ENCODE results near the gene DNER. TPM values are rescaled to one million over a fixed set of nuclear protein-coding genes. Genes with fewer than 3 reads are reported as not detected.

Gene DNER
- total RNA-seq, 1 donor from 2014 or later, result 4.1 TPM

DNA sequence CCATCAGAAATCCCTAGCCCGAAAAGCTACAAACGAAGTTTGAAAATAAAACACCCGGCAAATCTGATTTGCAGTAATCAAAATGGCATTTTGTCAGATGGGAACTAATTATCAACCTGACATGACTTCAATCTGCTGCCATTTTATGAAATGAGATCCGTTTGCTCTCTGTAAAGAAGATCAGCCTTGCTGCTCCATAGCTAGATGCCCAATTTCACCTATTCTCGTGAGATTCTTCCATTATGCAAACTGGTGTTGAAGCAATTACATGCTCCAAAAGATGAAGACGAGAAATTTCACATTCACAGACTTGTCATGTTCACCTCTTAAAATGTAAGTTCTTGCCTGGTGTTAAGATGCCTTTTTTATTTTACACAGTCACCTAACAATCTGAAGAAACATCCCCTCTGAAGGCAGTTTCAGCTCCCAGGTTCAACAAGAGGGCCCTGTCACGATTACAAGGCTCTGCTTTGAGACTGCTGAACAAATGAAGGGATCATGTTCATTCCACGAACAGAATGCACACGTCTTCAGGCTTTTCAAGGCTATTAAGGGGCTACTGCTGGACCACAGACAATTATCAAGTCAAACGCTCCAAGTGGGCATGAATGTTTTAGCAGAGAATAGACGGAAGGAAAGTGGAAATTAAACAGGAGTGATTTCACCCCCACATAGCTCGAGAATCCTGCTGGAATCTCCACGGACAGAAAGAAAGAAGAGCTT, 270.6 kb downstream of the DNER start:
- DNase-seq (ENCODE audit: low spot score), result no peak

DNA sequence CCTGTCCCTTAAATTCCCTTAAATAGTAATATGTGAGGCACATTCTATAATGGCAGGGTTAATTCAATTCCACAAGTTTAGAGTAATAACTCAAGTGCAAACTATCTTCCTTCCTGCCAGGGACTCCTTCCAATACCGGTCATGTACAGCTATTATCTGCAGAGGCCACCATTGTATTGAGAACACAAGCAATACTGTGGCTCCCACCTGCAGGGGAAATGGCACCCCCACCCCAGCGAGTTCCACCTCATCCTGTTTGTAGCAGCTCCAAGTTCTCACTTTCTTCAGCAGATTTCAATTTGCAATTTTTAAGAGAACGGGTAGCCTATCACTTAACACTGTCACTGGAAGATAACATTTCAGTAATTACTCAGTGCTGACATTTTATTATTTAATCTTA, 271.2 kb downstream of the DNER start:
- no peak for DNase-seq (ENCODE audit: low spot score)

DNA sequence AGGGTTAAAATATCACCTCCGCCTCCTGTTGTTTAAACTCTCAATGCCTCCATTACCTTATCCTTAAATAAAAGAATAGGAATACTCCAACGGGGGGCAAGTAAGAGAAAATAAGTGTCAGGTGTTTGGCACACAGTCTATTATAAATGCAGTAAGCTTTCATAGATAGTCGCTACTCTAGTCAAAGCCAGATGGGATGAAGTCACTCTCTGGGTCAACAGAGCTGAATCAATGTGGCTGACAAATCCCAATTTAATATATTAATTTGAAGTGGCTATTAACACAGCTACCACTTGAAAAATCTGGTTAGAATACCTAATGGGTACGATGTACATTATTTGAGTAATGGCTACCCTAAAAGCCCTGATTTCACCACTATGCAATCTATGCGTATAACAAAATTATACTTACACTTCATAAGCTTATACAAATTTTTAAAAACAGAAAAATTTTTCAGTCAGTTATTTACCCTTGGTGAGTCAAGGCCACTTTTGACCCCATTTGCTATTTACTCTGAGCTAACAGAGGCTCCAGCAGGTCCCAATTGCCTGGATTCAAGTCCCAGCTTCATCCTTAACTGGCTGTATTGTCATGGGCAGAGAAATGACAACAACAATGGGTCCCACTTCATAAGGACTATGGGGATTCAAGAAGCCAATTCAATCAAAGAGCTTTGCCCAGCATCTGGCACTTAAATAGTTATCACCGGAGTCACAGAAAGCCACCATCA, 275.8 kb downstream of the DNER start:
- DNase-seq (ENCODE audit: low spot score), result no peak

DNA sequence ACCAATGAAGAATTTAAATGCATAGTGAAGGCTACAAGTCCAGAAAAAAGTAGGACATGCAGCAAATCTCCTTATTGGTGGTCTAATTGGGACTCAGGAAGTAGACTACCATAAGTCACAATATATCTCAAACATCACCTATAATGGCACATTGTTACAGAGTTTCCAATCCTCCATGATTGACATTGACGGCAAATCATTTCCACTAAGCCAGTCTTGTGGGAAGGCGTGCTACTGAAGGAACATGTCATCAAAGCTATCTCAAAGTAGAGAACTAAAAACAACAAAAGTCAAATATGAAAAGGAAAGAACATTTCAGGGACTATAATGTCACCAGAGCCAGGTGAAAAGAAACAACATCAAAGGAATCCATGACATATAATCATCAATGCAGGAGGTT, 276.9 kb downstream of the DNER start:
- no peak for DNase-seq (ENCODE audit: low spot score)

DNA sequence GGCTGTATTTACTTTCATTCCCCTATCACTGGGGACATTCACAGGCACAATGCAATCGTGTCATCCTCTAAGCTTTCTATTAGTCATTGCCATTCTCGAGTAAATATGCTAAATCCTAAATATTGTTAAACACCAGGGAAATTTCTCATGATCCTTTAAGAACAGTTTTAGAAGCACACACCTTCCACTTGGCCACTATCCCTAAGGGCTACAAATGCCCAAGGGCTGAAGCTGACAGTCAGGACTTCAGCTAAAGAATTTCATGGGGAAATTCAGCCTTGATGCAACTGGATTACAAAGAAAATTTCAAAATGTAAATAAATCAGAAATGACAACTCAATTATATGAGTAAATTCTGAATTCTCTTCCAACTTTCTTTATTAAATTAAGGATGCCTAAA, 280.2 kb downstream of the DNER start:
- no peak for DNase-seq (ENCODE audit: low spot score)

DNA sequence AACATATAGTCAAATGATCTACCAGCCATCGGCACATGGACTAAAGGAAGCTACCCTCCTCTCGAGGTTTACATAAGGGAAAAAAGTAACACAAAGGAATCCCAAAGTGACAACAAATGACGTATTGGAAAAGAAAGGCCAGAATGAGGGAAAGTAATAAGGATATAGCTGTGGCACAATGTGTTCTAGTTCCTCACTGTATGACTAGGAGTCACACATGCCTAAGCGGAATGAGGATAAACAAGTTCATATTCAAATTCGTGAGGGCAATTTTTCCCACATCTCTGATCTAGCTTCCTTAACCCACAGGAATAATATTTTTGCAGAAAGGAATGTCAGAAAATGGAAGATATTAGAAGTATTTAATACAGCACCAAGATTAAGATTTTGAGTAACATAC, 281.0 kb downstream of the DNER start:
- DNase-seq (ENCODE audit: low spot score), result no peak

DNA sequence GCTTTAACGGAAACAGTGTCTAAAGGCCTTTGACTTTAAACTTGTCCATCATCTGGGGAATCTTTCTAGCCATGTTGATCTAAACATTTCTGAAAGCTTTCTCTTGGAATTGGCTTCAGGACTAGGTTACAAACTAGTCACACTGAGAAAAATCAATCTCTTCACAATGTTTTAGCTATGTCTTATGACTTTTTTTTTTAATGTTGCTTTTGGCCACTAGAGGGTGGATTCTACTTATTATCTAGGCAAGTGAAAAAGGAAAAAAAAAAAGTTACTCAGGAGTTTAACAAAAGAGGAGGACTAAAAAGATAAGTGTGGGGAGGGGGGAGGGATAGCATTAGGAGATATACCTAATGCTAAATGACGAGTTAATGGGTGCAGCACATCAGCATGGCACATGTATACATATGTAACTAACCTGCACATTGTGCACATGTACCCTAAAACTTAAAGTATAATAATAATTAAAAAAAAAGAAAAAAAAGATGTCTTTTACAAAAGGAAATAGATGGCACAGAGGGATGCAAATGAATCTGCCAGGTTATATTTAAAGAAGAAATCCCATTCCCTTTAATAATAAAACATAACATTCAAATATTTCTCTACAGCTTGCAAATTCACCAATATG, 282.9 kb downstream of the DNER start:
- peak; percentile 63 for DNase-seq (ENCODE audit: low spot score)

DNA sequence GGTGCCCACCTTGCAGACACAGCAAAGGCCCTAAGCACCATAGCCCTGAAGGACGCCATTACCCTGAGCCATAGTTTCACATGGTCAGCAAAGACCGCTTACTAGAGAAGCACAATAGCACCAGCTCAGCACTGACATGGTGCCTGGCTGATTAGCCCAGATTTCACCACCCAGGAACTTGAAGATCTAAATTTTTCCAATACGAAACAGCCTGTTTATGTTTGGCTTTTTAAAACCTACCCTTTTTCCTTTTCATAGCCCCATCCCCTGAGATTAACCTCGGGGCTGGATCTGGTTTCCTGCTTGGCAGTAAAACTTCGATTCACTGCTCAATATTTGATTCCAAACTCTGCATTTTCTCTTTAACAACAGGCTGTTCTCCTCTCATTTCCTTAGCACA, 284.8 kb downstream of the DNER start:
- DNase-seq (ENCODE audit: low spot score), result no peak

DNA sequence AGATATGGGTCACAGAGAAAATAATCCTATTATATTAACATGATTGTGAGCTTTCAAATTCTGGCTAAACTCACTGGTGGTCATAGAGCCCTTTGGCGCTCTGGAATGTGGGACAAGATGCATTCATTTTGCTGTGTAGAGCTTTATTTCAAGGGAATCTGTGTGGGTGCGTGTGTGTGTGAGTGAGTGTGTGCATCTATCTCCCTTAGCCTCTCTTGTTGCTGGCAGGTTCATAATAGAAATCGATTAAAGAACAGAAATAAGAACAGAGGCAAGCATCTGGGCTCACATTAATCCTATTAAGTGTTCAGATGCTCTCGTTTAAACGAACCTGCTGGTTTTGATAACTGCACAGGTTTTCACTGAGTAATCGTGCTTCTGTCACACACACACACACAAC, 287.9 kb downstream of the DNER start:
- DNase-seq (ENCODE audit: low spot score), result no peak

DNA sequence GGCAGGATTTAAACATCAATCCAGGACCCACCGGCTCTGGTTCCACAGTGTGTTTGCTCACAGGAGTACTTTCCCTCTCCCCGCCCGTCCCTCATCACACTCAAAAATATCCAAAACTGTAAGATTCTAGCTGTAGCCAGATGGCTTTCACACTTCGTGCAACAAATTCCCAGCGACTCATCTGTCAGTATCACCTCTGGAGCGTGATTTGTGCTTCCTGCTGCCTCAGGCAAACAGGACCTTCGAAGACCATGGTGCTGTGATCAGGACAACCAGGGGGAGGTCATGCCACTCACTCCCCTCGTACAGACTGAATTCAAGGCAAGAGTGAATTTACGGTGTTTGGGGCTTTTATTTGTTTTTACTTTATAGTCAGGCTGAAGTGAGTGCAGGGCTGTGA, 288.8 kb downstream of the DNER start:
- DNase-seq (ENCODE audit: low spot score), result no peak

DNA sequence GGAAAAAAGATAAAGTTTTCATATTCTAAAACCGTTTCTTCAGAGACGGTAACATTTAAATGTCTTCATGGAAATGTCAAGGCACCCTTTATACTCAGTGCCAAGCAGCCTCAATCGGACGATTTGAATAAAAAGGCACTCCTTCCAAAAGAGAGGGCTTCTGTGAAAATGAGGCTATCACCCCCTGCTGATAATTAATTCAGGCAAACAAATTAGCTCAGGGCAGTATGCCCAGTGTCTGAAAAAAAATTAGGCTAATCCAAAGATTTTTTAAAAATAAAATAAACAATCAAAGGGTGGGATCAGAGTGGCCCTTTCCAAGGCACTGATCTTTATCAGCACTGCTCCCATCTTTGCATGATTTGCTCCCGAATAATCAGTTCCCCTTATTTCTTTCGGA, 292.3 kb downstream of the DNER start:
- no peak for DNase-seq (ENCODE audit: low spot score)

DNA sequence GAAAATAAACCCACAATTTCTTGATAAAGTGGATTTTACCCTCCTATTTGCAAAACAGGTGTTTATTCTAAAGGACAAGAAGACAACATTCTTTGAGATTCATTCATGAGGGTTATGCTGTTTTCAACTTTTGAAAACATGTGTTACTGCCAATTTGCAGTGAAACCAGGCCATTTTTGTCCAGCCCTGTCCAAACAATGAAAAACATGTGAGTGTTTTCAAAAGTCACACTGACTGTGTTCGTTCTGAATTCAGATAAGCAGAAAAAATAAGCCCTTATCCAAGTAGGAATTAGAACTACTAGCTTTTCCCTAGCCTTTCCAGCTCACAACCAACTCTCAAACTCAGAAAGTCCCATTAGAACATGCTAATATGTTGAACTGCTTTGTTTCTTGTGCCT, 295.2 kb downstream of the DNER start:
- no peak for DNase-seq (ENCODE audit: low spot score)

DNA sequence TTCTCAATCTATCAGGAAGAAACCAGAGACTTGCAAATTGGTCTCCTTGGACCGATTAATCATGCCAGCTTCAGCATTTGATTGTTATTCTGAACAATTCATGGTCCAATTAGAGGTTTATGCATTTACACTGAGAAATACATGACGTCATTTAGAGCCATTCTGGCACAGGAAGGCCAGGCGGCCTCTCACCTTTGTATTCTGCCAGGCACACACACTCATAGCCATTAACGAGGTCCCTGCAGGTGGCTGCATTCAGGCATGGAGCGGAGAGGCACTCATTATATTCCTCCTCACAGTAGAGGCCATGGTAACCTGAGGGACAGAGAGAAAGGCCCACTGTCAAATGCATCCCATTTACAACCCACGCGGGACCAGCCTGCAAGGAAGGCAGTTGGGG, 296.4 kb downstream of the DNER start:
- DNase-seq (ENCODE audit: low spot score), result no peak

DNA sequence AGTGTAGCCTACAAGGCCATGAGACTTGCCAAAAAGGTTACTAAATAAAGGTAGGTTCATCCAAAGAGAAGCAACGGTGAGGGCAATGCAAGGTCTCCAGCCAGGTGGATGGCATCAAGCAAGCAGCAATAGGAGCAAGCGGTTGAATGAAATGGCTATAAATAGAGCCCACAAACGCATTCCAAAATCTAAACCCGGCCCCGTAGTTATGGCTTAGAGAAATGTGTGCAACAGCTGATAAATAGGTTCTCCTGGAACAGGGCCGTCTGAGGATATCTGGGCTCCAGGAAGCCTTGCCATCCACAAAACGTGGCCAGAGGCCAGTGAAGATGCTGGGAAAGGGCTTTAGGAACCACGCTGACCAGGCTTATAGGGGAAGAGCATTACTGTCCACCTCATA, 297.2 kb downstream of the DNER start:
- peak; percentile 8 for DNase-seq (ENCODE audit: low spot score)

DNA sequence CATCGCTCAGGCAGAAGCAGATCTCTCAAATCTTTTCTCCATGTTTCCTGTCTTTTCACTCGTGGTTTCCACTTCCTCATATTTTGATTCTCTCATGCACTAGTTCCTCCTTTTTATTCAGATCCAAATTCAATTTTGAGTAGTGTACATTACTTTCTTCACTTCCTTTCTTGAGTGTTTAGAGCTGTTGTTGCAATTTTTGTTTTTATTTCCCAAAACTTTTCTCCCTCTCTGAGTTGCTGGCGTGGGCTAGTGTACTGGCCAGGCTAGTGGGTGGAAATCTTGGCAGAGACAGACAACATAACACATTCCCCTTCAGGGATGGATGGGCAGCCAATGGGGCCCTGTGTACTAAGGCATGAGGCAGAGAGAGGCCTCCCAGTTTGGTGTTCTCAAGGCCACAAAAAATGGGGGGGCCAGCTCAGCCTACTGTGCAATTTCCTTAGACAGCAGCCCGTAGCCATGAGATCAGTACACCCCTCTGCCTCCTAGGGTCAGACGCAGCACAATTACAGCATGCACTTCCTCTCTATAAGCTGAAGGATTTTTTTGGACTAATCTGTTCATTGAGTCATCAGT, 298.1 kb downstream of the DNER start:
- DNase-seq (ENCODE audit: low spot score), result peak; percentile 35

DNA sequence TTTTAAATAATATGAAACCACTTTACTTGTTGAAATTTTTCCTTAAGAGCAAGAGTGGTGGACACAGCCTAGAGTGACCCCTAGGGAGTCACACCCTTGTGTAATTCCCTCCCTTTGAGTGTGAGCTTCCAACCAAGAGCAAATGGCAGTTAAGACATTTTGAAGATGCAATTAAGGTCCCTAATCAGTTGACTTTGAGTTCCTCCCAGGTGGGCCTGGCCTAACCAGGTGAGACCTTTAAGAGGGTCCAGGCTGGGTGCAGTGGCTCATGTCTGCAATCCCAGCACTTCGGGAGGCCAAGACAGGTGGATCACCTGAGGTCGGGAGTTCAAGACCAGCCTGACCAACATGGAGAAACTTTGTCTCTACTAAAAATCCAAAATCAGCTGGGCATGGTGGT, 299.7 kb downstream of the DNER start:
- no peak for DNase-seq (ENCODE audit: low spot score)

DNA sequence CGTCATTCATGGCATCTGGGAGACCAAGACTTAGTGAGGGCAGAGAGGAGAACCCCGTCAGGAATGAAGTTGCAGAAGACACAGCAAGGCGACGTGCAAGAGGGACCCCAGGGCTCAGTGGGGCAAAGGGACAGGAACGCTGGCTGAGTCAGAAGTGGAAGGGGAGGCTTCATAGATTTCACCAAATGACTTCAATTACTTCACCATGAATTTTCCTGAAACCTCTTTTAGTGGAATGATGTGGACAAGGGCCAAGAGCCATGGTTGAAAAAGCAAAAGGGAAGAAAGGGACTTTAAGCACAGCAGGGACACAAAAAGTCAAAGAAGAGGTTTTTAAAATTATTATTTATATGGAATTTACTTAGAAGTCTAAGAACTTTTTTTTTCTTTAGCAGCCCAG, 301.7 kb downstream of the DNER start:
- no peak for DNase-seq (ENCODE audit: low spot score)

DNA sequence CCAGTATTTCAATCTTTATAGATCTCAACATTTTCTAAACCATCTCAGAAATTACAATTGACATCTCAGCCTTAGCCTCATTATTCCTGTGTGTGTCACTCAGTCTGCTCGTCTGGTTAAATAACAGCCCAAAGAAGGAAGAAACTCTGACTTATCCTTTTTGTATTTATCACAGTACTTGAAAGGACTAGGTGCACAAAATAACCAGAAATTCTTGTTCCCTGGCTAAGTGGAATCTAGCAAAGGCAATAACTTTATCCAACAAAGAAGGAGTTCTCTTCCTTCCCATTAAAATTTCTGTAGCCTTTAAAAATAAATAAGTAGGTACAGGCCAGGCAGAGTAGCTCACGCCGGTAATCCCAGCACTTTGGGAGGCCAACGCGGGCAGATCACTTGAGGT, 303.4 kb downstream of the DNER start:
- DNase-seq (ENCODE audit: low spot score), result no peak

DNA sequence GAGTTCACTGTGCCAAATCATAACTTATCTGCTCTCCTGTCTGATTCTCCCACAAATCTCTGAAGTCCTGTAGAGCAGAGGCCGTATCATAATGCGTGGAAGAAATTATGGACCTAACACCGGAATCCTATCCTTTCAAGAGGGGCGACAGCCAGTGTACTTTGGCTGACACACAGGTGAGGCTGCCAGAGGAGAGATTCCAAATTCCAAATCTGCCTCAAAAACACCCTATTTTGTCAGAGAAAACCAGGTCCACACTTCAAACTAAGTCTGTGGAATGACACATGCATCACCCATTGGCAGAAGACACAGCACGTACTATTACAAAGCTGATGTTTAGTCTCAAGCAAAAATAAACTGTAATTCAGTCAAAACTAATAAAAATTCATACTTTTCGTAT, 304.1 kb downstream of the DNER start:
- no peak for DNase-seq (ENCODE audit: low spot score)

DNA sequence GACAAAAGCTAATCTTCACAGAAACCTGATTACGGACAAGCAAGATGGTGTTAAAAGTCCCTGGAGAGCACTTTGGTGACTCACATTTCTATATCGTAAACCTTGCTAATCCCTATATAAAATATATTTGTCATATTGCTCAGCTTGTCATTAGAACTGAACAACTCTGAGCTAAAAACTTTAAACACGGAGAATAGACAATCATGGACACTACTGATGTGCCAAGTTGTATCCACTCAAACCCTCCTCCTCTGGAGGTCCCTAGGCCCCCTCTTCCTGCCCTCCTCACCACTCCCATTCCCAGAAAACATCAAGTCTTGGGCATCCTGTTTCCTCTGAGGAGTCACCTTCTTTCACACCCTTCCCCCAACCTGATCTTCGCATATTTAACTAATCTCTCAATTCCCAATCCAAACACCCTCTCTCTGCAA, 304.6 kb downstream of the DNER start:
- DNase-seq (ENCODE audit: low spot score), result no peak

DNA sequence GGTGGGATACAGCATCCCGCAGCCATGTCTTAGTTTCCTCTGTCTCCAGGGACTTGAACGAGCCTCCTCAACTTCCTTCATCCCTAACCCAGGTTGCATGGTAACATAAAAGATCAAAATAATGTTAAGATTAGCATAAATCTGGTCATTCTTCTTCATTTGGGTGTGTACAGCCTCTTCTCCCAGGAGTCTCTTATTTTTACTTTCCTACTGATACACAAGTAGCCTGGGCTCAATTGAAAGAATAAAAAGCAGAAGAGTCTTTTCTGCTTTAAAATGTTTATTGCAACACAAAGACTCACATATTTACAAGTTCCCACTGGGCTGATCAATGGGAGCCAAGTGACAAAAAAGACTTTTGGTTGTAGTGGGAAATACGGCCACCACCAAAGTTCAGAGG, 305.4 kb downstream of the DNER start:
- no peak for DNase-seq (ENCODE audit: low spot score)

DNA sequence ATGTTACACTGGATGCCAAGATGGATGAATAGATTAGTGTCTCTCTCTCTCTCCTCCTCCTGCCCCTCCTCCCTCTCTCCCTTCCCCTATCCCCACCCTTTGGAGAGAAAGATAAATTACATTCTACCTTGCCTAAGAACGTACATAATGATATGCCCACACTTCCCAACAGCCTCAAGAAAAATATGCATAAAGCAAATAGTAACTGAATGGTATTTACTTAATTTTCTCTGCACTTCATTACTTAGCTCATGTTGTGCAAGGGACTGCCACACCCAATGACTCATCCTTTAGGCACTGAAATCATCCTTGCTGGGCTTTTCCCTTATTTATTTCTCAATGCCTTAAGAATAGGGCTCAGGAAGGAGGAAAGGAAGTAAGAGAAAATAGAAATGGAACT, 306.0 kb downstream of the DNER start:
- DNase-seq (ENCODE audit: low spot score), result peak; percentile 85

DNA sequence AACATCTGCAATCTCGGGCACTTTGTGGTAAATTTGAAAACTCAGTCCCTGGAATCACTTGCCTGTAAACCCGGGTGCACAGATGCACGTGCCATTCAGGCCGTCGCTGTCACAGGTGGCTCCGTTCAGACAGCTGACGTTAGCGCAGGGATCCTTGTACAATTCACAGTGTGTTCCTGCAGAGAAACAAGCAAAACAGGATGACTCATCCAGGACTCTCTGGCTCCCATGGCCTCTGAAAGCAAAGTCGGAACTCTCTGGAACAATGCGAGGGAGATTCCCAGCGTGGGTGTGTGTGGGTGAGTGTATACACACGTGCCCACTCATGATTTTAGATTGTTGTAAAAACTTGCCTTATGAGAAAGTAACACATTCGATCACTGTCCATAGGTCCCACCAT, 307.2 kb downstream of the DNER start:
- DNase-seq (ENCODE audit: low spot score), result no peak
